Stimulated activated CD8-positive, alpha-beta memory T cell treated with anti-CD3 and anti-CD28 coated beads, Interleukin-12 subunit alpha, Interleukin-12 subunit beta, amount 100 ng/mL, for 4 hours (primary cell): ENCODE data around the gene NR3C2.

Experiments used
- DNase-seq: peaks from one replicate; pipeline ENCODE4 v3.0.0-alpha.2; 2020; ENCODE audit warnings: low read depth

NR3C2 gene

GRCh38 chr4:148069895-148070178 lies 372.4 kb downstream of the NR3C2 start:
- DNase-seq = no peak

DNA sequence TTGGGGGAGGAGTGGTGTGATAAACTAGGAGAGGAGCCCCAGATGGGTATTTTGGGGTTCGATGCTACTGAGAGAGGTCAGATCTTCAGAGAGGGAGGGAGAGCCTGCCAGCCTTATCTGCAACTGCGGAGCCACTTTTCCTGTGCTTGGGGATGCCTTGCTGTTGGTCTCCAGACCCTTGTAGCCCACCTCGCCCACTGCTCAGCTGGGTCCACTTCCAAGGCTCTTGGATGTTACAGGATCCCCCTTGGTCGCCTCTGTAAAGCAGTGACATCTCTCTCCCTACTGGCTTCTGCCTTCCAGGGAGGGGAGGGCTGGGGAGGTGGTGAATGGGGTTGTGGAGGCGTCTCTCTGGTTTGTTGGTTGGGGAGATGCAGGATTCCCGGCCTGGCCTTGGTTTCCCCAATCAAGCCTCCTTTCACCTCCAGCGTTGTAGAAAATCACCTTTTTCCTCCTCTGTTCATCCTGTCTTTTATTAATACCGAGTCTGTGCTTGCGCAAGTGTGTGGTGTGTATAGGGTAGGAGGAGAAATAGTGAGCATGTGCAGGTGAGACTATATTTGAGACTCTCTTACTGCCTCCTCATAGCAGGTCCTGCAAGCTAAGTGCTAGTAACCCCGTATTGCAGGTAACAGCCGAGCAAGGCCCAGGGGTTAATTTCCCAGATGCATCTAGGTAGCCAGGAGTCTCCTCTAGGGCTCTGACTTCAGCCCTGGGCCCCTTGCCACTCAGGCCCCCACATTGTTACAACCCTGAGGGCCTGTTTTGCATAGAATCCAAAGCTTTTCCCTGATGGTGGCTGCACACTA lies 372.9 kb downstream of the NR3C2 start:
- DNase-seq = no peak

- no peak for DNase-seq
These were observed 373.9 kb downstream of the NR3C2 start for GRCh38 chr4:148068065-148068911.

DNA sequence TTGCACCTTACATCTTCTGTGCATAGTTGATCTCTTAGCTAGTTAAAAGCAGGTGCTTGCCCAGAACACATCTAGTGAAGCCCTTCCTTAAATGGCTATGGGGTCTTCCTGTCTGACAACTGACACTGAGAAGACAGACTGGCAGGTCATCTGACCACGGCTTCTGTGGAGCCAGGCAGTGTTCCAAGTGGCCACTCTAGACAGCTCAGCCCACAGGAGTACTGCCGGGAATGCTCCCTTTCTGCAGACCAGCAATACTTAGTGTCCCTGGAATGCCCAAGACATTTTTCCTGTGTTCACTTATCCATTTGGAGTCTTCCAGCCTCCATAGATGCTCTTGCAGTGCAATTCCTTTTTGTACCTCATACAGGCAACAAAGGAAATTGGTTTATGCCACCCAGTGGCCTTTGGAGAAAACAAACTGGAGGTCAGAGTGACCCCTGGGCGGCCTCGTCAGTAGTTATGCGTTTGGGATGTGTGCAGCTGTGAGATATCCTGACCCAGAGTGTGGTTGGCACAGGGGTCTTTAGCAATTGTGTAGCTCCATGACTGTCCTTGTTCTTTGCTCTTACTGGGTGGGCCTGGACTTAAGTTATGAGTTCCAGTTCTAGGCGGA lies 374.8 kb downstream of the NR3C2 start:
- DNase-seq = no peak

GRCh38 chr4:148065075-148065474 lies 377.1 kb downstream of the NR3C2 start:
- no peak for DNase-seq

GRCh38 chr4:148064451-148064850 lies 377.8 kb downstream of the NR3C2 start:
- DNase-seq = no peak

DNA sequence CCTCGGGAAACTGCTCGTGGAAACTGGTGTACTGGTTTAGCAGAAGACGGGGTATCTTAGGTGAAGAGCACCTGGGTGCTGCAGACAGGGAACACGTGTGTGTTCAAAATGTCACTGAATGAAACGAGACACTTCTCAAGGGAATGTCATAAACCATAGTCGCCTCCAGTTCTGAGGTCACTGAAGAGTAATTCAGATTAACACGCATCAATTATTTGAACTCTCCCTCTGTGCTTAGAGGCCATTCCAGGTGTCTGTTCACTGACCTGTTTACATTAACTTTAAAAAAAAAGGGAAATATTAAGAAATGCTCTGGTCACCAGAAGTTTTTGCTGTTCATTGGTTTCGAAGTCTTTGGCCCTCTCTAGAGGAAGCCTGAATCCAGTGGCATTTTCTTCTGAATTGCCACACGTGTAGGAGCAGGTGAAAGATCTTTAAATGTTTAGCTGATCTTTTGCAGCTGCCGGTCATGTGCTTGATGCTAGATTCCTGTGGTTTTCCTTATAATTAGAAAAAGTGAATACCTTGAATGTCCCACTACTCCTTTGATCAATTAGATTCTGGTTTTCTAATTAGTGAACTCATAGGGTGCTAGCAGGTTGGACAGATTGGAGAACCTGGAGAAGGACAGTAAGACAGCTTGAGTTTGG lies 379.8 kb downstream of the NR3C2 start:
- DNase-seq = no peak

DNA sequence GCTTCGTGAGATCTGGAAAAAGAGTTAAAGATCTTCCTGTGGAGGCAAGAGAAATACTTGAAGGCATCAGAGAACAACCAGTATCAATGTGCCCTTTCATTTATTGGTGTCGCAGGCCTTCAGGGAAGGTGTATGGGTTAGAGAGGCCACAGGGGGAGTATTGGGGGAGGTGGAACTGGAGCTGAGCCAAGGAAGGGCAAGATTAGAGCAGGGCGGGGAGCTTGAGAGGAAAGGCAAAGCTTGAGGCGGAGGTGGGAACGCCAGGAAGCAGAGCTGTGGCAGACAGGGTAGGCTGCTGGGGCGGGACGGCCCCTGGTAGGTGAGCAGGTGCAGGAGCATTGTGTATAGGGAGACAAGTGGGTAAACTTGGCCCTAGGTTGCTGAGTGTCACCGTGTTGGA lies 380.4 kb downstream of the NR3C2 start:
- no peak for DNase-seq

DNA sequence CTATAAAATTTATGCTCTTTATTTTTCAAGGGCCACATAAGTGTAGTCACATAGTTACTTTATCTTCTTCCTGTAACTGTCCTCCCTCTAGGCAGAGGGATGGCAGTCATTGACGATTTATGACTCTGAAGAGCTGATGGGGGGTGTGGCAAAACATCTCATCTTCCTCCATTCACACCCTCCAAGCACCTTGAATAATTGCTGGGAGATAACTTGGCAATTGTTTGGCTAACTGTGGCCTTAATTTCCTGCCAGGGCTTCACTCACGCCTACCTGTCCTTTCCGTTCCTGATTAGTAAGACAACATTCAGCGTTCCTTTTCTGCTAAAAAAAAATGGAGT lies 381.1 kb downstream of the NR3C2 start:
- DNase-seq = no peak

DNA sequence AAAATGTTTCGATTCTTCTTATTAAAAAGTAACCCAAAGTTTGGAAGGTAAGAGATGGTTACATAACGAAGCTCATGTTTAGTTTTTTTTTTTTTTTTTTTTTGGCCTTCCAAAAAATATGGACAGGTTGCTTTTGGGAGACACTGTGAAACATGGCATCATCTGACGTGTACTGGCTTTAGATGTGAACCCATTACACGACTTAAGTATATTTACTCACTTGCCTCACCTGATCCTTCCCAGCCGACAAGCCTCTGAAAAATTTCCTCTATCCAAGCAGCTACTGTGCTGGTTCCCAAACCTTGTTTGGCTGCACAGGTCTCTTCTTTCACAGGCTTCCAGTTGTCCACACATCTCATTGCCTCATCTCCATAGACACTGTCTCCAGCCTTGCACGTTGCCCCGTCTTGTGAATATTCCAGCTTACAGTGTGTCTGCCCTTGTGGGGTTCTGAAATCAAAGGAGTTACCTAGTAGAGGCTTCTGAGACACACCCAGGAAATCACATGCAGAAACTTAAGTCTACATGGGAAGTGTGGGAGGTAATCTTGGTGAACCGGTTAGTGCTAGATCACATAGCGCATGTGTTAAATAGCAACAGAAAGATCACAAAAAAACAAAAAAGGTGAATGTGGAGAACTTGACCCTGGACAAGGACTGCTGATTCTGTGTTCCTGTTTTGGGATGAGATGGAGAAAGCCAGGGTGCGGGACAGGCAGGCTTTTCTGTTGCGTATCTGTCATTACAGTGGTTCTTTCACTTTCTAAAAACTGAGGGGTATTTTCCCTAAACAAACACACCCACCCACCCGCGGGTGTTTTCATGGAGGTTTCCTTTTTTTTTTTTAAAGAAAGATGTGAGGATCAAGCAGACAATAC lies 381.7 kb downstream of the NR3C2 start:
- DNase-seq = no peak

GRCh38 chr4:148059617-148060180 lies 382.5 kb downstream of the NR3C2 start:
- DNase-seq = no peak

DNA sequence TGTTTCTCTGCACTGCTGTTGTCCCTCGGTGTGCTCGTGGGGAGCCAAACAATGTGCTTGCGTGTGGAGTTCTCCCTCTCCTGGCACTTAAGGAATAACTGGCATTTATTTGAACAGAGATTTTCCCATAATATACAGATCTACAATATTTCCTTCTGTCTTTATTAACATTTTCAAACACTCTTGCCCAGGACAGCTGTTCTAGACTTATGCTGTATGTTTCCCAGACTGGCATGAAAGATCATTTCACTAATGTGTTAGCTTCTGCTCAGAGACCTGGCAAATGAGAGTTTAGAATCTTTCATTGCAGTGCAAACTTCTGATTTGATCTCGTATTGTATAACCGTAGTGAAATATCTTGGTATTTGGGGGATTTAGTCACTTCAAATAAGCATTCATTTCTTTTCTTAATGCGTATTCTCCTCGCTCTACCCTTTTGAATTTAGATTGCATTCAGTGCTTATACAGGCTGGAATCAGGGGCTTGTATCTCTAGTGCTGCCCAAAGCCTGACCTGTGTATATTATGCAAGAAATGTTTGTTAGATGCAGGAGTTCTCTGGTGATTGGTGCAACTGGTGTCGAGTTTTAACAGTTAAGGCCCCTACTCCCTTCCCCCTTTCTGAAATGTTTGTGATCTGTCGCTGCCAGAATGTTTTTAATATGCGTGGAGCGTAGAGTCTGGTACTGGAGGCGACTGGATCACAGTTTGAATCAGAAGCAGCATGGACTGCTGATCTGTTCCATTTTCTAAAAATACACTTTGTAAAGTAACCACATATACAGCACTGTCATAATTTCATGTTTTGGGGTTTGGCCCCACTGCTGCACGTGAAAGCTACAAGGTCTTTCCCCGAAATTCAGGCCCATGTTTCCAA lies 384.0 kb downstream of the NR3C2 start:
- no peak for DNase-seq

DNA sequence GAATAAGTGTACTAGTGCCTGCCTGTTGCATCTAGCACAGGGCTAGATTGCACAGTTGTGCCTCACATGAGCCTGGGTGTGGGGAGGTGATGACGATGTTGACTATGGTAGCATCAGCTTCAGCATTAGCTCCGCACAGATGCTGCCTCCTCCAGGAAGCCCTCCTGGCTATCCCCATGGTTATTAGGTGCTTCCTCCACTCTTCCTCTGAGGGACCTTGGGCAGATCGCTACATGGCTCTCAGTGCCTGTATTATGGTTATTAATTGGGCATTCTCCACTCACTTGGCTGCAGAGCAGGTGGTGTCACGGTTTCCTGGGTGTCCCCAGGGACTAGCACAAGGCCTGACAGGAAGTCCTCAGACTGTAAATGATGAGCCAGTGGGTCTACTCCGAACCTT lies 384.7 kb downstream of the NR3C2 start:
- DNase-seq = no peak

DNA sequence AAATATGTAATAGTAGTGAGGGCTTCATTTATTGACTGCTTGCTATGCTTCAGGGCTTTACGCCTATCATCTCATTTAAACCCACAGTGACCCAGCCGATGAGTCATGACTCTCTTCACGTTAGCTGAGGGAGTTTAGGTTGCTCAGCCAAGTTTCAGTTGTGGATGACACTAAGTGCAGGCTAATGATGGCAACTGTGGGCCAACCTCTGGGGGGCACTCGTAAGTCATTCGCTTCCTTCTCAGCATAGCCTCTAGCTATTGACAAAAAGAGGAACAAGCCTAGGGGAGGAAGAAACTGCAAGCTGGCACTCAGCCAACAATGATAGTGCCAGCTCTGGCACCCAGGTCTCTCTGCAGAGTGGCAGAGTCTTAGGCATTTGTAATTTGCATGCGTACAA lies 385.3 kb downstream of the NR3C2 start:
- peak; percentile 46 for DNase-seq

GRCh38 chr4:148055844-148056243 lies 386.4 kb downstream of the NR3C2 start:
- DNase-seq = no peak

DNA sequence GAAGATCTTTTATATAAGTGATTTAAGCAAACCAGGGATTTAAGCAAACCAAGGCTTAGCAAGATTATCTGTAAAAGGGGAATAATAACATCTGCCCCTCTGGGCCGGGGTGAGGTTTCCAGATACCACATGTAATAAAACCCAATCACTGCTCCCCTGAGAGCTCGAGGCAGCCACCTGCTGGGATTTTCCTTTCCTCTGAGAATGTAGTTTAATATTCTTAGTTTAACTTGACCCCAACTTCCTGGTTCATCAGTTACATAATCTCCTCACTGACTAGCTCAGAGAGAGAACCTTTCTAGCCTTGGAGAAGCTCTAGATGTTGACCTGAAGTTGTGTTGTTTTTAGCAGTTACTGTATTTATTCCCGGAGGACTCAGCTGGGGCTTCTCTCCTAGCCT lies 387.9 kb downstream of the NR3C2 start:
- no peak for DNase-seq

DNA sequence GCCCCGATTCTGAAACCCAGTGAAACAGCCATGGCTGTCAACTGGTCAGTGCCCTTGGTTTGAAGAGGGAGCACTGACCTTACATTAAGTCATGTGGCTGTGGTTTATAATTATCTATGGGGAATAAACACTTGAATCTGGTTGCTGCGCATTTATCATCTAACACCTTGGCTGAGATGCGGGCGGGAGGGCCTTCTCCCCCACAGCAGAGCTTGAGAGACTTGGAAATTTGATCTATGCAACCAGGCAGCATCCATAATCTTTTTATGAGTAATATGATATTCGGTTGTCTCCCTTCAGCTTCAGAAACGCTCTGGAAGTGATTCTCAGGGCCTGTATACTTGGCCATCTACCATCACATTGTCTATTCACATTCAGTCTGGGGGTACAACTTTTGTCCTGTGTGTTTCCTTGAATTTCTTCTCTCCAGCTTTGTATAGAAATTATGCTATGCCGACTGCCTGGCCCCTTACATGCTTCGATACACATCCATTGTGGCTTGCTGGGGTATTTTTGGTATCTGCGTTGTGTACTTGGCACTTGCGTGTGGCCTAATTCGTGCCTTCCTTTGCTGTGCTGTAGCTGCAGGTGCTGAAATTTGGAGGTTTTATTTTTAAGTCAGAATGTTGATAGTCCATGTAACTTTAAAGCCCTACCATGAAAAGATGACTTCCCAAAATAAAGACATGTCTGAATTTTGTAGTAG lies 388.8 kb downstream of the NR3C2 start:
- no peak for DNase-seq

GRCh38 chr4:148052448-148052847 lies 389.8 kb downstream of the NR3C2 start:
- no peak for DNase-seq

GRCh38 chr4:148051403-148051802 lies 390.8 kb downstream of the NR3C2 start:
- no peak for DNase-seq

DNA sequence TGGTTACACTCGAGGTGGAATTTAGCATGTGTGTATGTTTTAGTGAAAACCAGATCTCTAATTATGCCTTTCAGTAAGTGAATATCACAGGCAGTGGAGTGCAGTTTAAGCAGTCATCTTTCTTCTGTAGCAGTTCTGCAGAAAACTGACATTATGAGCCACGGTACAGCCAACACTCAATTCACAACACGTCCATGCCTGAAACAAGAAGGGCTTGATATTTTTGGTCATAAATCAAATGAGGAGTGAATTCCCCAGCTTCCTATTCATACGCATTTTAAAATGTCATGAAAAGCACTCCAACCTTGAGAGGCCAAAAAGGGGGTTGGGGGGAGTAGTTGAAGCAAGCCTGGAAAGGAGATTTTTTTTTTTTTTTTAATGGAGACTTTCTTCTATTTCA lies 393.6 kb downstream of the NR3C2 start:
- no peak for DNase-seq
